K562 (cell line): Measurements from ENCODE around the gene C17orf114.

ENCODE experiments used
- ATAC-seq: fragments of 200-7000 bp; cut with Tn5 transposase; 3 replicates; pipeline ENCODE4 v1.9.1; 2020; ENCODE audit warnings: moderate library complexity
- BruUV-seq: library from RNA; stranded (reverse); fragments of 400-500 nt; replicated peaks from 2 replicates; lab custom pipeline; 2021; lab: Mats Ljungman, UMichigan
- CTCF ChIA-PET: fragments of 300-600 bp; formaldehyde crosslinking; extraction: SDS; loops from one replicate; lab custom pipeline; 2021; ENCODE audit warnings: low intra/inter-chr PET ratio; lab: Yijun Ruan, JAX
- POLR2A ChIA-PET: fragments of 300-600, 350-650 bp; sonication (Branson Sonifier 250); formaldehyde crosslinking; extraction: SDS; loops from one replicate; lab custom pipeline; 2021; ENCODE audit warnings: antibody characterized with exemption, inconsistent platforms; lab: Yijun Ruan, JAX
- DNase-seq, 4 experiments: peaks; one replicate each; pipeline versions ENCODE4 v3.0.0 to v3.0.0-alpha.2; 2011 to 2018; ENCODE audit warnings: low spot score in 3 of 4, mixed read lengths in 3 of 4; ENCODE audit errors: extremely low read depth in 1 of 4
- FAIRE-seq: peaks from 2 replicates; lab custom pipeline; 2011; peaks lifted over from hg19 to GRCh38; lab: Jason Lieb, UNC
- H2AFZ ChIP-seq: 2 replicates; pipeline ENCODE4 v1.6.0; 2011; ENCODE audit warnings: low read depth, low read length, control low read depth, inconsistent platforms
- H3K27ac ChIP-seq: fragments of 200-600 bp; 3 replicates; pipeline ENCODE4 v1.8.0; 2011; ENCODE audit warnings: low read depth, mild to moderate bottlenecking, control low read depth, inconsistent platforms, low read length, moderate library complexity, mixed read lengths; ENCODE audit errors: extremely low read depth
- H3K27me3 ChIP-seq, 2 experiments: fragments of 300-600 bp in 1 of 2; 2 replicates in 1 of 2; 3 replicates in 1 of 2; pipeline versions ENCODE4 v1.6.0 to v1.8.0; 2011; ENCODE audit warnings: inconsistent platforms in 2 of 2, low read length in 2 of 2, mild to moderate bottlenecking in 1 of 2, mixed read lengths in 1 of 2, moderate library complexity in 1 of 2; ENCODE audit not compliant: control insufficient read depth in 2 of 2, insufficient read depth in 2 of 2
- H3K36me3 ChIP-seq: fragments of 300-600 bp; 3 replicates; pipeline ENCODE4 v1.8.0; 2011; ENCODE audit warnings: mild to moderate bottlenecking, low read length, inconsistent platforms; ENCODE audit not compliant: control insufficient read depth, insufficient read depth
- H3K4me1 ChIP-seq, 2 experiments: fragments of 200-600 bp in 1 of 2; replicated peaks in 1 of 2; 2 replicates in 1 of 2; 3 replicates in 1 of 2; pipeline versions ENCODE4 v1.5.1 to v1.8.0; 2011; ENCODE audit warnings: inconsistent platforms in 2 of 2, low read length in 2 of 2, mild to moderate bottlenecking in 1 of 2, mixed read lengths in 1 of 2, moderate library complexity in 1 of 2; ENCODE audit not compliant: control insufficient read depth in 2 of 2, insufficient read depth in 2 of 2
- H3K4me2 ChIP-seq: 2 replicates; pipeline ENCODE4 v1.6.1; 2011; ENCODE audit warnings: low read length, control low read depth, inconsistent platforms, mixed read lengths; ENCODE audit not compliant: insufficient read depth
- H3K4me3 ChIP-seq: fragments of 200-600 bp; sonication (generic), shearing (Covaris generic); 2 replicates; pipeline ENCODE4 v1.5.1; 2016; ENCODE audit warnings: control low read depth, inconsistent platforms
- H3K79me2 ChIP-seq: fragments of 200-600 bp; 3 replicates; pipeline ENCODE4 v1.8.0; 2011; ENCODE audit warnings: low read length, inconsistent platforms; ENCODE audit not compliant: control insufficient read depth, insufficient read depth
- H3K9ac ChIP-seq, 2 experiments: 2 replicates each; pipeline versions ENCODE4 v1.6.0 to v1.6.1; 2011; ENCODE audit warnings: low read depth in 2 of 2, low read length in 2 of 2, control low read depth in 1 of 2, inconsistent platforms in 1 of 2, mild to moderate bottlenecking in 1 of 2, mixed read lengths in 1 of 2; ENCODE audit not compliant: insufficient read depth in 1 of 2
- H3K9me1 ChIP-seq: one replicate; pipeline ENCODE4 v1.6.0; 2011; ENCODE audit warnings: inconsistent platforms, mild to moderate bottlenecking, low read length, moderate library complexity; ENCODE audit not compliant: control insufficient read depth, insufficient read depth
- H3K9me3 ChIP-seq: replicated peaks from 2 replicates; pipeline ENCODE4 v1.5.1; 2011; ENCODE audit warnings: low read depth, low read length, inconsistent platforms; ENCODE audit not compliant: control insufficient read depth, insufficient read depth
- H4K20me1 ChIP-seq: replicated peaks from 2 replicates; pipeline ENCODE4 v1.6.1; 2011; ENCODE audit warnings: low read length, inconsistent platforms, mixed read lengths; ENCODE audit not compliant: control insufficient read depth, insufficient read depth
- ARNT ChIP-seq, 2 experiments: fragments of 450-650 bp; IDR thresholded peaks; 2 replicates each; pipeline ENCODE4 v1.6.1; 2016; ENCODE audit warnings: mild to moderate bottlenecking in 1 of 2
- DDX20 ChIP-seq: fragments of 450-650 bp; IDR thresholded peaks from 2 replicates; pipeline ENCODE4 v1.6.1; 2016; ENCODE audit warnings: missing genetic modification characterization, low read depth, mild to moderate bottlenecking, missing compliant biosample characterization, moderate library complexity
- GTF2F1 ChIP-seq: IDR thresholded peaks from 2 replicates; pipeline ENCODE4 v1.6.1; 2011; ENCODE audit warnings: low read depth, low read length, improper control_type of control experiment
- KLF13 ChIP-seq: fragments of 450-650 bp; IDR thresholded peaks from 2 replicates; pipeline ENCODE4 v1.6.1; 2016; ENCODE audit warnings: missing genetic modification characterization, low read depth, mild to moderate bottlenecking, missing compliant biosample characterization, moderate library complexity, borderline replicate concordance
- LARP7 ChIP-seq: fragments of 450-650 bp; IDR thresholded peaks from 2 replicates; pipeline ENCODE4 v1.6.1; 2016
- MTA1 ChIP-seq: fragments of 450-650 bp; IDR thresholded peaks from 2 replicates; pipeline ENCODE4 v1.6.1; 2017; ENCODE audit warnings: borderline replicate concordance
- NFYB ChIP-seq: IDR thresholded peaks from 2 replicates; pipeline ENCODE4 v1.6.1; 2011; ENCODE audit warnings: mild to moderate bottlenecking, moderate library complexity; ENCODE audit not compliant: insufficient read length; ENCODE audit errors: extremely low read depth
- PHB ChIP-seq: fragments of 250-450 bp; sonication (Bioruptor Pico); IDR thresholded peaks from 2 replicates; pipeline ENCODE4 v1.5.0; 2021
- PHF21A ChIP-seq: fragments of 450-650 bp; IDR thresholded peaks from 2 replicates; pipeline ENCODE4 v1.6.1; 2017; ENCODE audit warnings: low read depth, borderline replicate concordance
- SOX6 ChIP-seq: fragments of 450-650 bp; IDR thresholded peaks from 2 replicates; pipeline ENCODE4 v1.6.1; 2014; ENCODE audit warnings: mild to moderate bottlenecking
- TCF15 ChIP-seq: fragments of 250-450 bp; sonication (Bioruptor Pico); IDR thresholded peaks from 2 replicates; pipeline ENCODE4 v1.8.0; 2022; ENCODE audit warnings: moderate library complexity, mild to moderate bottlenecking, inconsistent platforms
- TCF7L2 ChIP-seq: fragments of 150-350 bp; IDR thresholded peaks from 2 replicates; pipeline ENCODE4 v1.6.1; 2016; ENCODE audit warnings: low read depth, mild to moderate bottlenecking, low read length, moderate library complexity
- TRIM24 ChIP-seq, 2 experiments: fragments of 450-650 bp; IDR thresholded peaks; 2 replicates each; pipeline ENCODE4 v1.6.1; 2016
- TRIM28 ChIP-seq: fragments of 450-650 bp; IDR thresholded peaks from 2 replicates; pipeline ENCODE4 v1.6.1; 2017
- UBTF ChIP-seq, 2 experiments: IDR thresholded peaks; 2 replicates each; pipeline ENCODE4 v1.6.1; 2012; ENCODE audit warnings: improper control_type of control experiment in 2 of 2, low read depth in 2 of 2, low read length in 2 of 2, borderline replicate concordance in 1 of 2
- ZFP1 ChIP-seq: fragments of 450-650 bp; formaldehyde crosslinking; IDR thresholded peaks from 2 replicates; pipeline ENCODE4 v1.4.0; 2020; ENCODE audit warnings: mild to moderate bottlenecking, mixed read lengths
- ZKSCAN1 ChIP-seq: fragments of 150-350 bp; IDR thresholded peaks from 2 replicates; pipeline ENCODE4 v1.6.1; 2016; ENCODE audit warnings: low read depth, low read length
- WGBS: fragments of 100-300 bp; shearing (Covaris generic); methylation state at CpG from one replicate; pipeline ENCODE4 v1.1.6; 2016; ENCODE audit warnings: low coverage, mixed read lengths; ENCODE audit not compliant: insufficient coverage; ENCODE audit errors: missing lambda C conversion rate; 5-methylcytosine and 5-hydroxymethylcytosine counted together
- in situ Hi-C: fragments of 300-500 bp; cut with MboI; formaldehyde crosslinking; loops from 4 replicates; pipeline ENCODE4 v1.15.0; 2018; ENCODE audit warnings: inconsistent platforms, mixed read lengths
- intact Hi-C: fragments of 100-400 bp; cut with micrococcal nuclease; formaldehyde crosslinking; loops from 2 replicates; pipeline ENCODE4 v1.14.2; 2022

Gene C17orf114

GRCh38 chr17:4822835-4823234 is 20.7 kb upstream of the C17orf114 start:
- BruUV-seq, result no TSS peak
- Histone ChIP-seq H3K9ac (0 out of 4 replicates have a peak overlapping the region, but pooled peaks of 1 of the 2 experiments have one; percentile 16), H3K27me3 (no peaks in the 10 kb centered on the region), H3K4me3 (no peak overlapping the region), H3K79me2 (no peaks in the 10 kb centered on the region), H3K9me3 (no peaks in the 10 kb centered on the region), H3K4me1 (no peaks in the 10 kb centered on the region; a peak in 2 of 5 replicates), H3K4me2 (no peak overlapping the region), H2AFZ (no peak overlapping the region), H3K27ac (no peak overlapping the region), H4K20me1 (no peaks in the 10 kb centered on the region), H3K9me1 (peaks cover 4% of the 10 kb centered on the region), H3K36me3 (no peaks in the 10 kb centered on the region)
- no peak for FAIRE-seq
- intact Hi-C loops, result no loop called here
- CTCF ChIA-PET, result no interaction called here
- TF ChIP-seq TRIM24 (IDR thresholded peaks at IDR 0.05) (no peak), TRIM28 (no peak), SOX6 (no peak), KLF13 (tag) (no peak), PHB (CRISPR knock-in tag) (no peak), MTA1 (no peak), TCF15 (CRISPR knock-in tag) (no peak), NFYB (no peak), DDX20 (tag) (no peak), GTF2F1 (no peak), ZKSCAN1 (no peak), ZFP1 (CRISPR knock-in tag) (no peak), UBTF (IDR thresholded peaks at IDR 0.05; ENCODE audit: borderline replicate concordance in 1 of 2, low read depth in 2 of 2, low read length in 2 of 2) (no peak), TCF7L2 (no peak), LARP7 (no peak), PHF21A (no peak), ARNT (IDR thresholded peaks at IDR 0.05) (no peak)
- WGBS, result 70% methylated on average over 2 of the region's 3 CpGs
- POLR2A ChIA-PET, result interaction anchor here (0.5 to 1.5 kb wide), 4 partner anchors 12 to 119 kb away, joined by 3 to 7 read pairs (median 3); partner anchors contain the start of gene PELP1
- DNase-seq, result no peak
- ATAC-seq, result no peak
- in situ Hi-C loops, result no loop called here
